IMR-90 (cell line): ENCODE data around the gene KCNQ5. TPM values are rescaled to one million over a fixed set of nuclear protein-coding genes. Genes with fewer than 3 reads are reported as not detected.

Experiments used
- ATAC-seq: fragments of 200-7000 bp; cut with Tn5 transposase; 2 replicates; pipeline ENCODE4 v1.9.1; 2020; ENCODE audit warnings: low read depth, mild to moderate bottlenecking, moderate library complexity
- BruUV-seq: library from RNA; stranded (reverse); fragments of 400-500 nt; replicated peaks from 2 replicates; lab custom pipeline; 2021; lab: Mats Ljungman, UMichigan
- CTCF ChIA-PET: fragments of 300-600 bp; formaldehyde crosslinking; extraction: SDS; loops from one replicate; lab custom pipeline; 2021; ENCODE audit warnings: antibody characterized with exemption; lab: Yijun Ruan, JAX
- POLR2A ChIA-PET: fragments of 300-600 bp; sonication (Branson Sonifier 250); formaldehyde crosslinking; loops from one replicate; lab custom pipeline; 2022; ENCODE audit warnings: antibody characterized with exemption; ENCODE audit not compliant: unreplicated experiment; lab: Charles Lee
- DNase-seq: peaks from one replicate; pipeline ENCODE4 v3.0.0; 2013
- H2AFZ ChIP-seq: replicated peaks from 2 replicates; pipeline ENCODE3; 2013; ENCODE audit warnings: low read length, mild to moderate bottlenecking; ENCODE audit not compliant: poor library complexity
- H2AK5ac ChIP-seq: 2 replicates; pipeline ENCODE4 v1.6.1; 2013; ENCODE audit warnings: low read depth, low read length, inconsistent platforms
- H2AK9ac ChIP-seq: replicated peaks from 2 replicates; pipeline ENCODE3; 2013; ENCODE audit warnings: mild to moderate bottlenecking, low read depth, low read length, moderate library complexity; ENCODE audit not compliant: poor library complexity
- H2BK120ac ChIP-seq: 2 replicates; pipeline ENCODE4 v1.6.1; 2013; ENCODE audit warnings: low read depth, low read length, inconsistent platforms
- H2BK15ac ChIP-seq: 3 replicates; pipeline ENCODE4 v1.6.1; 2013; ENCODE audit warnings: low read depth, low read length, inconsistent platforms
- H2BK20ac ChIP-seq: 2 replicates; pipeline ENCODE4 v1.6.1; 2013; ENCODE audit warnings: low read depth, mild to moderate bottlenecking, inconsistent platforms, low read length, moderate library complexity
- H2BK5ac ChIP-seq: 2 replicates; pipeline ENCODE4 v1.6.1; 2013; ENCODE audit warnings: mild to moderate bottlenecking, low read depth, low read length, inconsistent platforms; ENCODE audit not compliant: poor library complexity, severe bottlenecking
- H3K14ac ChIP-seq: replicated peaks from 2 replicates; pipeline ENCODE4 v1.6.1; 2013; ENCODE audit warnings: low read depth, low read length, inconsistent platforms
- H3K18ac ChIP-seq: 2 replicates; pipeline ENCODE4 v1.6.1; 2013; ENCODE audit warnings: low read depth, low read length, control low read depth
- H3K23ac ChIP-seq: 2 replicates; pipeline ENCODE4 v1.6.1; 2013; ENCODE audit warnings: low read depth, low read length, inconsistent platforms
- H3K27ac ChIP-seq: 2 replicates; pipeline ENCODE4 v1.5.1; 2013; ENCODE audit warnings: mild to moderate bottlenecking, control low read depth, low read length; ENCODE audit not compliant: insufficient read depth
- H3K27me3 ChIP-seq: 2 replicates; pipeline ENCODE4 v1.6.1; 2013; ENCODE audit warnings: low read length; ENCODE audit not compliant: control insufficient read depth, insufficient read depth
- H3K36me3 ChIP-seq: 2 replicates; pipeline ENCODE4 v1.6.1; 2013; ENCODE audit warnings: low read length, mixed read lengths; ENCODE audit not compliant: control insufficient read depth, insufficient read depth
- H3K4ac ChIP-seq: 2 replicates; pipeline ENCODE4 v1.6.1; 2013; ENCODE audit warnings: low read depth, low read length, inconsistent platforms
- H3K4me1 ChIP-seq: 2 replicates; pipeline ENCODE4 v1.6.1; 2013; ENCODE audit warnings: low read length, mixed read lengths; ENCODE audit not compliant: control insufficient read depth, insufficient read depth
- H3K4me2 ChIP-seq: 2 replicates; pipeline ENCODE4 v1.6.1; 2013; ENCODE audit warnings: low read depth, mild to moderate bottlenecking, control low read depth, low read length, moderate library complexity
- H3K4me3 ChIP-seq: 2 replicates; pipeline ENCODE4 v1.5.1; 2013; ENCODE audit warnings: low read depth, mild to moderate bottlenecking, control low read depth, low read length, moderate library complexity; ENCODE audit not compliant: insufficient read depth
- H3K56ac ChIP-seq: 2 replicates; pipeline ENCODE4 v1.6.1; 2013; ENCODE audit warnings: low read length, inconsistent platforms; ENCODE audit not compliant: insufficient read depth; ENCODE audit errors: extremely low read depth
- H3K79me1 ChIP-seq, 2 experiments: 2 replicates each; pipeline ENCODE4 v1.6.1; 2013; ENCODE audit warnings: low read length in 2 of 2, inconsistent platforms in 1 of 2, low read depth in 1 of 2
- H3K9ac ChIP-seq: 2 replicates; pipeline ENCODE4 v1.6.1; 2013; ENCODE audit warnings: low read depth, low read length, control low read depth
- H3K9me1 ChIP-seq: 2 replicates; pipeline ENCODE4 v1.6.1; 2013; ENCODE audit warnings: low read length, inconsistent platforms; ENCODE audit not compliant: insufficient read depth
- H3K9me3 ChIP-seq: 2 replicates; pipeline ENCODE4 v1.6.1; 2013; ENCODE audit warnings: low read length; ENCODE audit not compliant: control insufficient read depth, insufficient read depth
- H4K20me1 ChIP-seq: 2 replicates; pipeline ENCODE4 v1.6.1; 2013; ENCODE audit warnings: low read length, inconsistent platforms; ENCODE audit not compliant: insufficient read depth
- H4K5ac ChIP-seq: 2 replicates; pipeline ENCODE4 v1.6.1; 2013; ENCODE audit warnings: mild to moderate bottlenecking, low read depth, low read length, control low read depth
- H4K8ac ChIP-seq, 2 experiments: 2 replicates each; pipeline ENCODE4 v1.6.1; 2013; ENCODE audit warnings: low read depth in 2 of 2, low read length in 2 of 2, control low read depth in 1 of 2, inconsistent platforms in 1 of 2
- H4K91ac ChIP-seq: 2 replicates; pipeline ENCODE4 v1.6.1; 2013; ENCODE audit warnings: low read depth, low read length, inconsistent platforms; ENCODE audit not compliant: insufficient read depth
- BHLHE40 ChIP-seq: fragments of 150-350 bp; IDR thresholded peaks from 2 replicates; pipeline ENCODE4 v1.6.1; 2016; ENCODE audit warnings: mild to moderate bottlenecking, low read depth, low read length
- CEBPB ChIP-seq: IDR thresholded peaks from 2 replicates; pipeline ENCODE4 v1.6.1; 2012; ENCODE audit warnings: low read depth, low read length, improper control_type of control experiment
- CHD1 ChIP-seq: IDR thresholded peaks from 2 replicates; pipeline ENCODE4 v1.6.1; 2012; ENCODE audit warnings: low read depth, low read length, improper control_type of control experiment
- FOS ChIP-seq: fragments of 150-350 bp; IDR thresholded peaks from 2 replicates; pipeline ENCODE4 v1.6.1; 2016; ENCODE audit warnings: low read depth, low read length
- MAFK ChIP-seq: IDR thresholded peaks from 2 replicates; pipeline ENCODE4 v1.6.1; 2012; ENCODE audit warnings: low read depth, low read length, improper control_type of control experiment
- MAZ ChIP-seq: IDR thresholded peaks from 2 replicates; pipeline ENCODE4 v1.6.1; 2012; ENCODE audit warnings: low read depth, mild to moderate bottlenecking, low read length, improper control_type of control experiment, moderate library complexity, borderline replicate concordance
- MXI1 ChIP-seq: IDR thresholded peaks from 2 replicates; pipeline ENCODE4 v1.6.1; 2012; ENCODE audit warnings: low read depth, mild to moderate bottlenecking, low read length, moderate library complexity, borderline replicate concordance
- NFE2L2 ChIP-seq: fragments of 150-350 bp; IDR thresholded peaks from 2 replicates; pipeline ENCODE4 v1.6.1; 2016; ENCODE audit warnings: low read depth, mild to moderate bottlenecking, low read length
- POLR2A ChIP-seq: IDR thresholded peaks from 2 replicates; pipeline ENCODE4 v1.6.1; 2012; ENCODE audit warnings: mild to moderate bottlenecking, low read depth, low read length
- RAD21 ChIP-seq: IDR thresholded peaks from 2 replicates; pipeline ENCODE4 v1.6.1; 2012; ENCODE audit warnings: low read length, improper control_type of control experiment
- RCOR1 ChIP-seq: IDR thresholded peaks from 2 replicates; pipeline ENCODE4 v1.6.1; 2012; ENCODE audit warnings: mild to moderate bottlenecking, low read length, improper control_type of control experiment; ENCODE audit not compliant: insufficient replicate concordance
- RFX5 ChIP-seq: IDR thresholded peaks from 2 replicates; pipeline ENCODE4 v1.8.0; 2012; ENCODE audit warnings: low read depth, mild to moderate bottlenecking, low read length, moderate library complexity
- SMC3 ChIP-seq: fragments of 150-350 bp; IDR thresholded peaks from 2 replicates; pipeline ENCODE4 v1.6.1; 2016; ENCODE audit warnings: low read depth, mild to moderate bottlenecking, antibody characterized with exemption, low read length, moderate library complexity
- WGBS, 2 experiments: methylation state at CpG; one replicate each; pipeline versions ENCODE4 v1.1.5 to v1.1.7; 2013; ENCODE audit warnings: missing lambda C conversion rate in 2 of 2; ENCODE audit not compliant: insufficient read length in 1 of 2; ENCODE audit errors: extremely low coverage in 2 of 2; 5-methylcytosine and 5-hydroxymethylcytosine counted together
- dilution Hi-C: fragments of 300-500 bp; cut with HindIII; formaldehyde crosslinking; loops from one replicate; pipeline ENCODE4 v1.14.3; 2018; ENCODE audit warnings: low sequenced_read_pairs; ENCODE audit not compliant: unreplicated experiment
- in situ Hi-C: fragments of 300-500 bp; cut with MboI; formaldehyde crosslinking; loops from 3 replicates; pipeline ENCODE4 v1.14.3; 2019; ENCODE audit warnings: low sequenced_read_pairs, inconsistent platforms, mixed read lengths
- intact Hi-C: fragments of 100-400 bp; cut with micrococcal nuclease; formaldehyde crosslinking; loops from 2 replicates; pipeline ENCODE4 v1.10.0; 2022
- polyA plus RNA-seq, 3 experiments: library from polyadenylated mRNA; depleted of rRNA; stranded (reverse); fragments of >200 nt; gene quantifications; 2 replicates each; pipeline ENCODE4 v1.2.3, GENCODE V29; 2012; ENCODE audit warnings: low replicate concordance in 1 of 3
- total RNA-seq: library from RNA; depleted of rRNA; stranded (reverse); fragments of >200 nt; gene quantifications from 2 replicates; pipeline ENCODE4 v1.2.3, GENCODE V29; 2012
- TF ChIP-seq, protein P1 (sequence below): conservative IDR thresholded peaks from 2 replicates; pipeline ENCODE4 v1.5.1; 2012; ENCODE audit warnings: mild to moderate bottlenecking, low read depth, low read length, improper control_type of control experiment
- TF ChIP-seq, protein P2 (sequence below): fragments of 150-350 bp; IDR thresholded peaks from 2 replicates; pipeline ENCODE4 v1.6.1; 2016; ENCODE audit warnings: low read depth, mild to moderate bottlenecking, low read length, moderate library complexity, borderline replicate concordance
- TF ChIP-seq, protein P3 (sequence below): fragments of 150-350 bp; IDR thresholded peaks from 2 replicates; pipeline ENCODE4 v1.6.1; 2017; ENCODE audit warnings: mild to moderate bottlenecking, antibody characterized with exemption, low read length, low read depth

Gene KCNQ5
- total and polyA plus RNA-seq, 2 of the 4 experiments (the other 2 are of a cell fraction): 0.75 to 1.3 TPM

DNA sequence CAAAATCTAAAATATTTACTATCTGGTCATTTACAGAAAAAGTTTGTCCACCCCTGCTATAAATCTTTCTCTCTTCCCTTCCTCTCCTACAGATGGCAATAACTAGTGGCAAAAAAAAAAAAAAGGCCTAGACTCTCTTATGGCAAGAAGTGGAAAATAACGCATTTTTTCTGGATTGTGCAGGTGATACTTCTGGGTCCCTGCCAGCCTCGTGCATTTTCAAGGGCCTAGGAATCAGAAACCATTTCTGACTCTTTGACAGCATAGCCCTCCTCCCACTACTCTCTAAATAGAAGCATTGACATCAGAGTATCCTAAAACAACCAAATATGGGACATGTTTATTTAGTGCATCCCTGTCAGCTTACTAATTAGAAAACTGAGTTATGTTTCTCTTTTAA is 352.4 kb downstream of the KCNQ5 start:
- no peak overlapping the region for H3K23ac ChIP-seq
- H3K4me1 ChIP-seq: peaks cover 5% of the 10 kb centered on the region
- H3K36me3 ChIP-seq: no peaks in the 10 kb centered on the region
- no peak overlapping the region for H2AK9ac ChIP-seq
- in situ Hi-C loops (no loop called here), intact Hi-C loops (no loop called here), dilution Hi-C loops (no loop called here)
- no peak for ATAC-seq
- ChIA-PET POLR2A (no interaction called here), CTCF (interaction anchor here (0.6 kb wide), 1 partner anchor 64 kb away, joined by 3 read pairs; no protein-coding TSS in a partner anchor)
- H2BK20ac ChIP-seq: no peak overlapping the region
- H2BK15ac ChIP-seq: no peak overlapping the region
- no peak overlapping the region for H3K9ac ChIP-seq
- no peaks in the 10 kb centered on the region for H3K79me1 ChIP-seq
- BruUV-seq: no TSS peak
- no peak overlapping the region for H3K14ac ChIP-seq
- no peak overlapping the region for H2BK5ac ChIP-seq
- no CpG with 5 or more reads among the region's 2 CpGs for WGBS, 2 experiments
- TF ChIP-seq POLR2A (no peak), RFX5 (no peak), RCOR1 (no peak), BHLHE40 (no peak), CHD1 (no peak), CEBPB (no peak), MAFK (no peak), RAD21 (no peak), SMC3 (no peak), NFE2L2 (no peak), MXI1 (no peak), FOS (no peak), MAZ (no peak)
- TF ChIP-seq, protein P1, sequence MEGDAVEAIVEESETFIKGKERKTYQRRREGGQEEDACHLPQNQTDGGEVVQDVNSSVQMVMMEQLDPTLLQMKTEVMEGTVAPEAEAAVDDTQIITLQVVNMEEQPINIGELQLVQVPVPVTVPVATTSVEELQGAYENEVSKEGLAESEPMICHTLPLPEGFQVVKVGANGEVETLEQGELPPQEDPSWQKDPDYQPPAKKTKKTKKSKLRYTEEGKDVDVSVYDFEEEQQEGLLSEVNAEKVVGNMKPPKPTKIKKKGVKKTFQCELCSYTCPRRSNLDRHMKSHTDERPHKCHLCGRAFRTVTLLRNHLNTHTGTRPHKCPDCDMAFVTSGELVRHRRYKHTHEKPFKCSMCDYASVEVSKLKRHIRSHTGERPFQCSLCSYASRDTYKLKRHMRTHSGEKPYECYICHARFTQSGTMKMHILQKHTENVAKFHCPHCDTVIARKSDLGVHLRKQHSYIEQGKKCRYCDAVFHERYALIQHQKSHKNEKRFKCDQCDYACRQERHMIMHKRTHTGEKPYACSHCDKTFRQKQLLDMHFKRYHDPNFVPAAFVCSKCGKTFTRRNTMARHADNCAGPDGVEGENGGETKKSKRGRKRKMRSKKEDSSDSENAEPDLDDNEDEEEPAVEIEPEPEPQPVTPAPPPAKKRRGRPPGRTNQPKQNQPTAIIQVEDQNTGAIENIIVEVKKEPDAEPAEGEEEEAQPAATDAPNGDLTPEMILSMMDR: no peak
- TF ChIP-seq, protein P2, sequence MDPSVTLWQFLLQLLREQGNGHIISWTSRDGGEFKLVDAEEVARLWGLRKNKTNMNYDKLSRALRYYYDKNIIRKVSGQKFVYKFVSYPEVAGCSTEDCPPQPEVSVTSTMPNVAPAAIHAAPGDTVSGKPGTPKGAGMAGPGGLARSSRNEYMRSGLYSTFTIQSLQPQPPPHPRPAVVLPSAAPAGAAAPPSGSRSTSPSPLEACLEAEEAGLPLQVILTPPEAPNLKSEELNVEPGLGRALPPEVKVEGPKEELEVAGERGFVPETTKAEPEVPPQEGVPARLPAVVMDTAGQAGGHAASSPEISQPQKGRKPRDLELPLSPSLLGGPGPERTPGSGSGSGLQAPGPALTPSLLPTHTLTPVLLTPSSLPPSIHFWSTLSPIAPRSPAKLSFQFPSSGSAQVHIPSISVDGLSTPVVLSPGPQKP: no peak
- TF ChIP-seq, protein P3, sequence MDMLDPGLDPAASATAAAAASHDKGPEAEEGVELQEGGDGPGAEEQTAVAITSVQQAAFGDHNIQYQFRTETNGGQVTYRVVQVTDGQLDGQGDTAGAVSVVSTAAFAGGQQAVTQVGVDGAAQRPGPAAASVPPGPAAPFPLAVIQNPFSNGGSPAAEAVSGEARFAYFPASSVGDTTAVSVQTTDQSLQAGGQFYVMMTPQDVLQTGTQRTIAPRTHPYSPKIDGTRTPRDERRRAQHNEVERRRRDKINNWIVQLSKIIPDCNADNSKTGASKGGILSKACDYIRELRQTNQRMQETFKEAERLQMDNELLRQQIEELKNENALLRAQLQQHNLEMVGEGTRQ: no peak
- no peak overlapping the region for H3K27ac ChIP-seq
- no peak overlapping the region for H2BK120ac ChIP-seq
- no peaks in the 10 kb centered on the region for H3K9me1 ChIP-seq
- no peaks in the 10 kb centered on the region for H4K20me1 ChIP-seq
- no peaks in the 10 kb centered on the region for H3K27me3 ChIP-seq
- H4K8ac ChIP-seq: no peak overlapping the region
- H4K91ac ChIP-seq: no peak overlapping the region
- no peaks in the 10 kb centered on the region for H3K9me3 ChIP-seq
- H4K5ac ChIP-seq: no peak overlapping the region
- no peak overlapping the region for H3K56ac ChIP-seq
- no peak overlapping the region for H3K4me2 ChIP-seq
- no peak overlapping the region for H2AFZ ChIP-seq
- no peak for DNase-seq
- H3K4ac ChIP-seq: no peak overlapping the region
- H3K18ac ChIP-seq: no peak overlapping the region
- H3K4me3 ChIP-seq: no peak overlapping the region
- no peak overlapping the region for H2AK5ac ChIP-seq
